AG10803 (cell line): ENCODE results near the gene ERMARD.

Experiments
- DNase-seq: peaks from one replicate; pipeline ENCODE4 v3.0.0; 2010; ENCODE audit warnings: low read depth
- H3K4me3 ChIP-seq: 2 replicates; pipeline ENCODE4 v1.5.1; 2011; ENCODE audit warnings: mild to moderate bottlenecking, low read length, control low read depth
- CTCF ChIP-seq: conservative IDR thresholded peaks from 2 replicates; pipeline ENCODE4 v1.5.1; 2011; ENCODE audit warnings: mild to moderate bottlenecking, low read length, control low read depth, inconsistent platforms

Gene ERMARD

GRCh38 chr6:169776379-169776778 is 25.0 kb downstream of the ERMARD start:
- H3K4me3 ChIP-seq, result no peak overlapping the region
- TF ChIP-seq CTCF, result no peak
- DNase-seq, result no peak

- TF ChIP-seq CTCF, result no peak
- no peak overlapping the region for H3K4me3 ChIP-seq
- DNase-seq, result no peak
Measured at GRCh38 chr6:169777896-169778295, 26.5 kb downstream of the ERMARD start.

GRCh38 chr6:169778646-169779045 is 27.2 kb downstream of the ERMARD start:
- no peak for DNase-seq
- H3K4me3 ChIP-seq, result no peak overlapping the region
- TF ChIP-seq CTCF, result no peak

GRCh38 chr6:169779092-169779815 is 27.8 kb downstream of the ERMARD start:
- no peak for DNase-seq
- TF ChIP-seq CTCF, result no peak

GRCh38 chr6:169779896-169780295 is 28.5 kb downstream of the ERMARD start:
- TF ChIP-seq CTCF, result no peak
- H3K4me3 ChIP-seq, result no peak overlapping the region
- no peak for DNase-seq

More at GRCh38 chr6:169779092-169779815, 27.8 kb downstream of the ERMARD start:
- no peak overlapping the region for H3K4me3 ChIP-seq

- TF ChIP-seq CTCF, result no peak
- H3K4me3 ChIP-seq, result no peak overlapping the region
- peak; percentile 33 for DNase-seq
Measured at GRCh38 chr6:169780571-169781091, 29.2 kb downstream of the ERMARD start.

GRCh38 chr6:169782966-169783365 is 31.5 kb downstream of the ERMARD start:
- DNase-seq, result no peak
- H3K4me3 ChIP-seq, result no peak overlapping the region
- TF ChIP-seq CTCF, result no peak
